Left renal cortex interstitium (tissue), 4 donors: ENCODE data around the gene SORL1-AS1.
"Not testable (repeated sequence)": the region's sequence is repeated elsewhere in the genome, so short reads cannot be mapped to it uniquely, and the experiment has no call there.

Source experiments
- DNase-seq, 4 donors: peaks; one replicate each; pipeline ENCODE4 v3.0.0-alpha.2; 2013; ENCODE audit warnings: low read depth in 4 of 4, low spot score in 2 of 4, missing footprints in 1 of 4

Gene SORL1-AS1

DNA sequence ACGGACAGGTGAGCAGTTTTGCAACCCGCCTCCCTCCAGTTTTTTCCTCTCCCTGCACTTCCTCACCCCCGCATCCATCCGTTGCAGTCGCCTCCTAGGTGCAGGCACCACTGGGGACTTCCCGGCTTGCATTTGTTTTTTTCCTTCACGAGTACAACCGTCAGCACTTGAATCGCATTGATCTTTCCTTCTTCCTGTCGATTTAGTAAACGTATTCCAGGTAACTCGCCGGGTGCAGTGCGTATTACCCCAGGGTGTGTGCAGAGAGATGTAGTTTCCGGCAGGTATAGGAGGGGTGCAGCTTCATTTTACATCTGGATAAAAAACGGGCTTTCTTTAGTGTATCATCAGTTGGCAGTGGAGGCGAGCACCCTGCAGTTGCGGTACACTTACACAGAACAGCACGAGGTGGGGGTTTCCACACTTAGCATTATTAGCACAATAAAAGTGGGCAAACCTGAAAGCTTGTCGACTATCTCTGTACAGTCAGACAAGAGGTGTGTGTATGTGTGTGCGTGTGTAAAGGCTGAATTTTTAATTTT lies at the start of gene SORL1-AS1:
Gene SORL1-AS1 (minus strand): TSS at position 359 of the 542 bp plus-strand sequence.
- peak in 1 of 4 donors; percentile 21 for DNase-seq

DNA sequence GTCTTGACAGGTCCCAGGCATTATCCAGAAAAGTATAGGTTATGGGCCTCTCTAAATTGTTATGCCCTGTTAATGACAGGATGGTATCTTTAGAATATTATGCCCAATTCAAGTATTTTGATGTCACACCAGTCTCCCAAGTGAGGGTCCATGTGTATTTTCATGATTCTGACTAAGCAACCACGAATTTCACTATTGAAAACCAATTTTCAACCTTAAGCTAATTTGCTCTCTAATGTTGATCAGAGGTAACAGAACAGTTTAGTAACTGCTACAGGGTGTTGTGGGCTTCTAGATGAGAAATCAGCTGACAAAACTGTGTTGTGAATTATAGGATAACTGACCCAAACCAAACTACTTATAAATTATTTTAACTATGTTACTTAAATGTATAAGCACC lies 48.0 kb upstream of the SORL1-AS1 start:
- DNase-seq, result no peak

DNA sequence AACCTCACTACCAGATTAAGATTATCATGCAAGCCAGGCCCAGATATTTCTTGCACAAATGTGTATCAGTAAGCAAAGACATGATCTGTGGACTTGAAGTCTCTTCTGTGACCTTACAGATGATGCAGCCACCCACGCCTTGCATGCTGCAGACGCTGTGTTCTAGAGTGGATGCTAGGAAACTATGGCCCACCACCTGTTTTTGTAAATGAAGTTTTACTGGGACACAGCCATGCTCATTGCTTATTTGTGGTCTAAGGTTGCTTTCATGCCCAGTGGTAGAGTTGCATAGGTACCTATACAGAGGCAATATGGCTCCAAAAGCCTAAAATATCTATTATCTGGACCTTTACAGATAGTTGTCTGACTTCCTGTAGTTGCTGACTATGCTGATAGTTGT lies 47.5 kb upstream of the SORL1-AS1 start:
- no peak for DNase-seq

DNA sequence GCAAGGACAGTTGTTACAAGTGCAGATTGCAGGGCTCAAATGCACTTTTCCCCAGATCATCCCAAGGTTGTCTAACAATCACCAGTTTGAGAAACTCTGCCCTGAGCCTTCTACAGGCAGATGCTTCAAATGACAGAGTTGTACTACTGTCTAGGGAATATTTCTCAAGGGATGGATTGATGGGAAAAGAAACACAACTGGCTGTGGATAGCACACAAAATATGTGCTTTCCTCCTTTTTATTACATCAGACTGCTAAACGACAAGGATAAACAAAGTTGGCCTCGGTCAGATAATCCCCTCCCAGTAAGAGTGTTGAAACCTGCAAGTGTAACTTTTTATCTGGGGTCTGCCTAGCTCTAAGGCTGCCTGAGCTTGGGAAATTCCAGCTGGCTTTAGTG lies 46.6 kb upstream of the SORL1-AS1 start:
- DNase-seq, result no peak

DNA sequence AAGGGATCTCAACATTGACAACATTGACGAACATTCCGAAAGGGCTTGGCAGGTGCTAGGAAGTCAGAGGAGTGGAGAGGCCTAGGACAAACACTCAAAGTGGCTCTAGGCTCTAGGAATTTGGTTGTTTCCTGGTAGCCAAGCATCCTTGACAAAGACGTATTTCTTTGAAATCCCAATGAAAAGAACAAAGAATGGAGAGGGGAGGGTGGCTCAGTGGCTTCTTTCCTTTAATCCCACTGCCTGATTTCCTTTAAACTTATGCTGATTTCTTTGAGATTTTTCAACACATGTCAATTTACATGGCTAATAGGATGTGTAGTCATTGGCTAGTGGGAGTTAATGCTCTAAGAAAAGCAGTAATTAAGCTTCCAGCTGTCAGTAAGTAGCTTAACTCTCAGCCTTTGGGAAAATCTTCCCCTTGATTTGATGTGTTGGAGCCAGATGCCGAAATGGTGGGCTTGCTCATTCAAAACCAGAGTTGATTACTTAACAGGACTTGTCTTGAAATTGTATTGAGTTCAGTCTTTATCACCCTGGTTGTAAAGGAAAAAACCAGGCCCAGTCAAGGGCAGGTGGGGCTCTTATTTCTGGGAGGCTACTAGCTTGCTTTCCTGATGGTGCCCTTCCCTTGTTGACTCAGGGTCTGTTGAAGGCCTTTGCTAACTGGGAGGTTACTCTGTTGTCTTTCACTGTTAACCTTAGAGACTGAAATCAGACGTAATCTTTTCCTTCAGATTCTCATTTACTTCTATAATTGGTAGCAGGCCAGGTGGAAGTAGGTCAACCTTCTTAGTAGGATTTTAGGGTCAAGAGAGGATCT lies 44.6 kb upstream of the SORL1-AS1 start:
- no peak for DNase-seq

DNA sequence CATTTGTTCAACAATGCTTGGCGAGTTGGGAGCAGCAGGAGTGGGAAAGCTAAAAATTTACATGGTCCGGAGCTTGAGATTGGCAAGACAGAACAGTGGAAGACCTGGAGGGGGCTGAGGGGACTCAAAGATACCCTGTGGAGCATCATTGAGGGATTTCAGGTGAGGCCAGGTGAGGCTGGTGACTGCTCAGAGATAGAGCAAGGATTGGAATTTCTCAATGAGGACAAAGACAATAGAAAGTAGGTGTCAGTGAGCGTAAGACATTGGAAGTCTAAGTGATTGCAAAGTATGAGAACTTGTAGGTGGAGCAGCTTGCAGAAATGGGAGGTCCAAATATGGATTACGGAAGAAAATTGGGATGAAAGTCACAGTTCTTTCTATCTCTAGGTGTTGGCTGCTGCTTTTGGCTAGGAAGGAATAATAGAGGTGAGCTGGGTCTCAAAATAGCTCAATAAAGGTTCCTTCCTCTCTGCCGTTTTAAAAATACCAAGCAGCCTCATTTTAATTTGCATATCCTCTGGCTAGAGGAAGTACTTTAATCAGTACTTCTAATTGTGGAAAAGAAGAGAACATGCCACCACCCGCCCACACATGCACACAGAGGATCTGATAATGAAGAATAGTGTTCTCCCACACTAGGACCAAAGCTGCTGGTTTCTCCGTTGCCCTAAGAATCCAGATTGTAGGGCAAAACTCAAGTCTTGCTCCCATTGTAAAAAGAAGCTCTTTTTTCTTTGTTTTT lies 41.8 kb upstream of the SORL1-AS1 start:
- DNase-seq, result no peak

DNA sequence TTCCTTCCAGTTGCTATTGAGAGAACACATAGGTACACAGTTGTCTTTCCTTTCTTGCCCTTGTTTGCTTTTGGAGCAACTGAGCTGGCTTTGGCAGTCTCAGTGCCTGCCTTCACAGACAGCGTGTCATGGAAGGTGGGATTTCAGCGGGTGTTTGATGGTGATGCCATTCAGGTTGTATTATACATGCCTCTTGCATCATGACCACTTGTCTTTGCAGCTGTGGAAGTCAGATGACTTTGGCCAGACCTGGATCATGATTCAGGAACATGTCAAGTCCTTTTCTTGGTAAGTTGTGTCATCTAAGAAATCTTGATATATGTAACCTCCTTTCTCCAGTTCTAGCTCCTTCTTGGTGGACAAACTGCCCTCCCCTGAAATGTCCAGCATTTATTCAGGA lies 37.1 kb upstream of the SORL1-AS1 start:
- no peak for DNase-seq

DNA sequence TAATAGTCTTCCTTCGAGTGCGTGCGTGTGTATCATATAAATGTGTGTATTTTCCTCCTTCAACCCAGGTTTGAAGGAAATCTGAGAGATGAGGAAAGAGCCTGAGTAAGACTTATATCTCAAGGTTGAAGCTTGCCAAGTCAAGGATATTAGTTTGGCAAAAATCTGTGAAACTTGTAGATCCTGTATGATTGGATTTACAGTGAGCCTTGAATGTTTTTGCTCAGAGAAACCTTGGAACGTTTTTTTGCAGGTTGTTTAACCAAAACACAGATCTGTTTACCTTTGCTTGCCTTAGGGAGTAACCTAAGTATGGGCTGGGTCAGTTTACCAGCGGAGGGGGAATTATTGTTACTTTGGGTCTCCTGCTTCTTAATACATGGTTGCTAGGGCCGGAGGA lies 35.9 kb upstream of the SORL1-AS1 start:
- no peak for DNase-seq

DNA sequence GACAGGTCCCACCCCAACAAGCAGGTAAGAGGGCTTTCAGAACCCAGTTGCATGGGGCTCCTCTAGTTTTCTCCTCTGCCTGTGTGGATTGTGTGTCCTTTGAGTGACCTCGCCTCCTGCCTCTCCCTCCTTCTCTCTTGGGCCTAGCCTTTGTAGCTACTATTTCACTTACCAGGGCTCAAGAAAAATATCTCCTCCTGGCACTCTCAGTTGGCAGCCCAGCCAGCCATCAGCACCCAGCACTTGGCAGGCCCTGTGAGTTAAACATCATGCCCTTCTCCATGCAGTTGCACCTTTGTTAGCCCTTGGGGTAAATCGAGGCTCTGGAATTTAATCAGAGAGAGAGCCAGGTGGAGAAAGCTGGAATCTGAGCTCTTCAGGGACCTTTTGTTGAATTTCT lies 35.4 kb upstream of the SORL1-AS1 start:
- no peak for DNase-seq

DNA sequence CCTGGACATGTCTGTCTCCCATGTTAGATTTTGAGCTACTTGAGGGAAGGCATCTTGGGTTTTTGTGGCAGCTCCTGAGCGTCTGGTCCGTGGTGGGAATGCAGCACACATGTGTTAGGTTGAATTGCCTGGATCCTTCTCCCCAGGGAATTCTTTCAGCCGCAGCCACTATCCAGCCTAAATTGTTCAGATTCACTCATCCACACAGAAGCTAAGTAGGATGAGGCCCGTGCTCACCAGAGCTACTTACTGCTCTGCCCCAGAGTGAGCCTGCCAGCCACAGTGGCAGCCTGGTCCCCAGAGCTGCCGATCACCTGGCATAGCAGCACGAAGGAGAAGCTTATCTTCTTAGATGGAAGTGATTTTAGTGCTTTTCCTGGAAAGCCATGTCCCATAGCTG lies 34.4 kb upstream of the SORL1-AS1 start:
- no peak for DNase-seq

DNA sequence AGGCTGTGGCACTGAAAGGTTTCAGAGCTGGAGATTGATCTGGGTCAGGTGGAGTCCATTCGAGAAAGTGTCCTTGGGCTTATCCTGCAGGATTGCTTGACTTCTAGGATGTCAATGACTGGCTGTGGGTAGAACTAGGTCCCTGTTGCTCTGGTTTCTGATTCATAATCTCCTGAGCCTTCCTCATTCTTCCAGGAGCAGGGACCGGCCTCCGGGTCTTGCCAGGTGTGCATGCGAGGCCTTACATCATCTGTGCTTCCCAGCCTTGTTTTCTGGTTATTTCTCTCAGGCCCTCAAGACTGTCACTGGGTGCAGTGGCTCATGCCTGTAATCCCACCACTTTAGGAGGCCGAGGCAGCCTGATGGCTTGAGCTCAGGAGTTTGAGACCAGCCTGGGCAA lies 33.3 kb upstream of the SORL1-AS1 start:
- DNase-seq, result no peak

DNA sequence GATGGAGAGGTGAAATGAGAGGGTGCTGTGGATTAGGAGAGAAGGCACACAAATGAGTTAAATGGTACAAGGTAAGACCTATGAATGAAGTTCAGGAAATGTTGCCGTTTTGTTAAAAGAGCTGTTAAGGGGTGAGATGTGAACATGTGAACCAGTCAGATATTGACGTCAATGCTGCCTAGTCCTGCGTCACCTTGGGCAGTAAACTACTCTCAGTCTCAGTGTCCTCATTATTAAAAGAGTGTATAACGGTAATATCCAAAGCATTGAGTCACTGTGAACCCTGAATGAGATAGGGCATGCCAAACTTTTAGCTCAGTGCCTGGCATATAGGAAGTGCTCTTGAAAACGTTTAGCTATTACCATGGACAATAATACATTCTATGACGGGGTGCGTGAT lies 32.4 kb upstream of the SORL1-AS1 start:
- DNase-seq, result no peak

DNA sequence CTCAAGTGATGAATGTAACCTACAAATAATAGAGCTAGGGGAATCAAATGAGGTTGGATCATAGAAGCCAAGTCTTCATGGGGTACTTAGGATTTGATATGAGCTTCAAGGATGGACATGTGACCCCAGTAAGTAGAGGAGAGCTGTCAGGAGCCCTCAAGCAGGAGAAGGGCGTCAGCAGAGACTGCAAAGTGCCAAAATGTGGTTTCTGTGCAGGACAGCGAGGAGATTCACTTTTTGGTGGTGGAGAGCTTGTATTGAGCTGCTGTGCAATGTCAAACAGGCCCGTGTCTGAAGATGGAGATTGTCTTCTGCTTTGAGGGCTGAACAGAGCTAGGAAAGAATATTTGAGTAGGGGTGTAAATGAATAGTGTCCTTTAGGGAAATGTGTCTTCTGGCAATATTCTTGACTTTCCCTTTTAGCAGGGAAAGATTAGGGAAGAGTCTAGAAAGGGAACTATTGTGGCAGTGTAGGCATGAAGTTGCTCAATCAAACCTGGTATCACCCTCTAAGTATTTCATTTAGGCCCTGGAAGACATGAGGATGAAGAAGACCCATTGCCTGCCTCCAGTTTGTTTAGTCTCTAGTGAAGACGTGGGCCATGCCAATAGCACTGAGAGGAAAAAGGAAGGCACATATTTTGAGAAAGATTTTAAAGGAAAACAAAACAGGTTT lies 31.2 kb upstream of the SORL1-AS1 start:
- no peak for DNase-seq

DNA sequence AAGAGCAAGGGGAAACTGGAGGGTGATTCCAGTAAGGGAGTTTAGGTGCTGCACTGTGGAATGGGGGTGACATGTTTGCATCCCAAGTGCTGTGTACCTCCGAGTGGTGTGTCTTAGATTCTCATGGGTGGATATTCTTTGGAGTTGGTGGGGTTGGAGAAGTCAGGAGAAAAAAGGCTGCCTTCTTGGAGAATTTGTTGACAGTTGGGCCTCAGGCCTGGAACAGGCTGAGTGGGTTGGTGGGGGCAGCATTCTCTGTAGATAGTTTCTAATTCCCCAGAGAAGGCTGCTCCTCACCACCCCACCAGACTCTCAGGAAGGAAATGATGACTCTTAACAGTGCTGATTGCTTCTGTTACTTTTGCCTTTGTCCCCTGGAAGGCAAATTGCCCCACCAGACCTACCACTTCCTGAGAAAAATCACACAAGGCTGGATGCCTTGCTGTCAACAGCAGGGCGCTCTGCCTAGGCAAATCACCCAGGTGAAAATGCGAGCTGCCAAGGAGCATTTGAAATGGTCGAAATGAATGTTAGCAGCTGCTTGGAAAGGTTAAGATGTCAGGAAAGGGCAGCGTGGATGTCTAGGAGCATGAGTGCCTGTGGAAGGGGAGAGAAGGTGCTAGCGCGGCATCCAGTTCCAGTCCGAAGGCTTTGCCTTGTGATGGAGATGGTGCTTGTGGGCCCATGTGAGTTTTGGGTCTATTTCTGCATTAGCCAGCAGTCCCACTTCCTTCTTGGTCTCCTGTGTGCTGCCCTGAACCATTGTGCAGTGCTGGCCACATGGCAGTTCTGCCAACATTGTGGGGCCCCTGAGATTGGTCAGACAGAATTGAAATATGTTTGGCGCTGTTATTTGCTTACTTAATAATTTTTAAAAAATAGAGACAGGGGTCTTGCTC lies 29.7 kb upstream of the SORL1-AS1 start:
- no peak for DNase-seq

DNA sequence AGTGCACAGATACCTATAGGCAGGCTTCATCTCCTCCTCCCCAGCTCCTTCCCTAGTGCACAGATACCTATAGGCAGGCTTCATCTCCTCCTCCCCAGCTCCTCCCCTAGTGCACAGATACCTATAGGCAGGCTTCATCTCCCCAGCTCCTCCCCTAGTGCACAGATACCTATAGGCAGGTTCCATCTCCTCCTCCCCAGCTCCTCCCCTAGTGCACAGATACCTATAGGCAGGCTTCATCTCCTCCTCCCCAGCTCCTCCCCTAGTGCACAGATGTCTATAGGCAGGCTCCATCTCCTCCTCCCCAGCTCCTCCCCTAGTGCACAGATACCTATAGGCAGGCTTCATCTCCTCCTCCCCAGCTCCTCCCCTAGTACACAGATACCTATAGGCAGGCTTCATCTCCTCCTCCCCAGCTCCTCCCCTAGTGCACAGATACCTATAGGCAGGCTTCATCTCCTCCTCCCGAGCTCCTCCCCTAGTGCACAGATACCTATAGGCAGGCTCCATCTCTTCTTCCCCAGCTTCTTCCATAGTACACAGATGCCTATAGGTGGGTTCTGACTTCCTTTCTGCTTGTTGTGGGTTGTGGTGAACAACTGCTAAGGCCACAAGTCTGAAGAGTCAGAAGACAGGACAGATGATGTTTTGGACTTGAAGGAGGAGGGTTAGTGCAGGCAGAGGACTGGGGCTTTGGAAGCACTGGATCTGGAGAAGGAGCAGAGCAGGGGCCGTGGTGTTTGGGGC lies 28.9 kb upstream of the SORL1-AS1 start:
- not testable (repeated sequence) for DNase-seq

DNA sequence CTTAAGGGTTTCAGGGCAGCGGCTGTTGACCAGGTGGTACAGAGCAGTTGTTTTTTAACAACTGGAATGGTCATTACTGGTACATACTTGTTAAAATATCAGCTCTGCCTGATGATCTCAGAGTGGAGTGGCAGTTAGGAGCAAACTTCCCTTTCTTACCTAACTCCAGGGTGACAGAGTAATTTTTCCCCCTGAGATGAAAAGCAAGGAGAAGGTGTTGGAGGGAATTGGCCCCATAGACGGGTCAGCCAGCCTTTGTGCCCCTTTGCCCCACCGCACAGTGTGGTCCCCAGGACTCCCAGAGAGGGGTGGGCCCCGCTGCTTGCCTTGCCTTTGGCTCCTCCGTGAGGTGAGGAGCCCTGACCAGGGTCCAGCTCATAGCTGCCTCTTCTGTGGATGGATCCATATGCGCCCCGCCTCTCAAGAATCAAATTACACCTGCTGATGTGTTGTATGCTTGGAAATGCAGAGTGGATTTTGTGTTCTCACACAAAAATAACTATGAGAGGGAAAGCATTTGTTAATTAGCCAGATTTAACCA lies 27.0 kb upstream of the SORL1-AS1 start:
- DNase-seq, result no peak

DNA sequence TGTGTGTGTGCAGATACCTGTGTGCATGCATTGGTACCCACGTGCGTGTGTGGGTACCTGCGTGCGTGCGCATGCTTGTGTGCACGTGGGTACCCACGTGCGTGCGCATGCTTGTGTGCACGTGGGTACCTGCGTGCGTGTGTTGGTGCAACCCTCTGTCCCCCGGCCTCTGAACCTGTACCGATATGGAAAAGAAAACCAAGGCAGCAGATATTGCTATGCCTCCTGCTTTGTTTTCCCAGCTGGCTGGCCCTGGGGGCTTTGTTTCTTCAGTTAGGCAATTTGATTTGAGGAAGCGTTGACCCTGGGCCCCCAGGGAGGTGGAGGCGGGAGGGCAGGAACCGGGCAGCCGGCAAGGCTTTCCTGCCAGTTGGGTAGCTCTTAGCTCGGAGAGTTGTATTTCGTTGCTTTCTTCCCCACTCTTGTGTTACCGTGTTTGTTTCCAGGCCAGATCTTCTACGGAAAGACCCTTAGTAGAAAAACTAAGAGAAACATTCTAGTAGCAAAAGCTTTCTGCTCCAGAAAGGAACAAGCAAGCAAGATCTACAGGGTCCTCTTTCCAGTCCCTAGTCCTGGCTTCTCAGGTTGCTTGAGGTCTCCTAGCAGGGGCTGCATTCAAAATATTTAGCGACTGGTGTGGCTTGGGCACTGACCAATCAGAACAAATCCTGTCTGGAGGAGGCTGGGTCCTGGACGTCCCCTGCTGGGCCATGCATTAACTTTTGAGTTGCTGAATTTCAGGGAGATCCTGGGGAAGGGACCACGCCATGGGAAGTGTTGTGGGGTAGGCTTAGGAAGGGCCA lies 26.3 kb upstream of the SORL1-AS1 start:
- no peak for DNase-seq

DNA sequence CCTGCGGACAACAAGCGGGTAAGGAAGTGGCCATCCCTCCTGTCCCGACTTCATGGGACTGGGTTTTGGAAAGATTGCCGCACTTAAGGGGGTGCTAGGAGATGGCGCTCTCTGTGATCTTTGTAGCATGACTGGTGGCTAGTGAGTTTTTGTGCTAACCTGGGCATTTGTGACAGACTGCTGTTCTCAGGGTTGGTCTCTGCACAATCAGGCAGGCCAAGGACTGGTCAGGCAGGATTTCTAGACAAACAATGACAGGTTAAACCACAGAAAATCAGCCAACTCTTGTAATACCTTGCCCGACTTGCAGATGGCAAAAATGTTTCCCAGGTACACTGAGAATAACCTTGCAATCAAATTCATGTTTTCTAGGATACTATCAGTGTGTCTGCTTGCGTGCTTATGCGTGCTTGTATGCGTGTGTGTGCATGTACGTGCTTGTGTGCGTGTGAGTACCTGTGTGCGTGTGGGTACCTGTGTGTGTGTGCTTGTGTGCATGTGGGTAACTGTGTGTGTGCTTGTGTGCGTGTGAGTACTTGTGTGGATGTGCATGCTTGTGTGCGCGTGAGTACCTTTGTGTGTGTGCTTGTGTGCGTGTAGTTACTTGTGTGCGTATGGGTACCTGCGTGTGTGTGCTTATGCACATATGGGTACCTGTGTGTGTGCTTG lies 25.6 kb upstream of the SORL1-AS1 start:
- DNase-seq, result no peak
